Sigmoid colon (tissue), 7 donors: Measurements from ENCODE around the gene LHFPL6. TPM values are rescaled to one million over a fixed set of nuclear protein-coding genes. Genes with fewer than 3 reads are reported as not detected.

ENCODE experiments used
- DNase-seq: peaks from one replicate; pipeline ENCODE4 v3.0.0-alpha.2; 2019
- H3K27ac ChIP-seq, 4 donors: fragments of 200-600 bp; sonication (generic); one replicate each; pipeline ENCODE4 v1.5.1; 2016 to 2019; ENCODE audit warnings: mild to moderate bottlenecking in 1 of 4
- H3K27me3 ChIP-seq, 3 donors: fragments of 200-600 bp; sonication (generic); one replicate each; pipeline ENCODE4 v1.5.1; 2019; ENCODE audit warnings: mild to moderate bottlenecking in 1 of 3
- H3K36me3 ChIP-seq, 4 donors: fragments of 200-600 bp; sonication (generic); one replicate each; pipeline ENCODE4 v1.5.1; 2016 to 2019
- H3K4me1 ChIP-seq, 4 donors: fragments of 200-600 bp; sonication (generic); one replicate each; pipeline ENCODE4 v1.5.1; 2017 to 2019
- H3K4me3 ChIP-seq, 4 donors: fragments of 200-600 bp; sonication (generic); one replicate each; pipeline ENCODE4 v1.5.1; 2017 to 2019; ENCODE audit warnings: mild to moderate bottlenecking in 2 of 4, moderate library complexity in 1 of 4
- H3K9me3 ChIP-seq, 4 donors: fragments of 200-600 bp in 3 of 4; sonication (generic) in 3 of 4; one replicate each; pipeline versions ENCODE4 v1.5.1 to v1.6.1; 2013 to 2019
- CTCF ChIP-seq, 4 experiments: fragments of 450-650 bp in 3 of 4; fragments of 200-600 bp in 1 of 4; IDR thresholded peaks; one replicate each; pipeline ENCODE4 v1.5.1; 2016 to 2019; ENCODE audit warnings: antibody characterized with exemption in 4 of 4, mild to moderate bottlenecking in 3 of 4, moderate library complexity in 2 of 4
- EP300 ChIP-seq, 4 donors: sonication (generic); formaldehyde crosslinking; IDR thresholded peaks; one replicate each; pipeline ENCODE4 v1.6.1; 2017; ENCODE audit warnings: antibody characterized with exemption in 4 of 4
- POLR2A ChIP-seq, 2 donors: fragments of 450-650 bp; IDR thresholded peaks; one replicate each; pipeline ENCODE4 v1.6.1; 2016; ENCODE audit warnings: antibody characterized with exemption in 2 of 2, mild to moderate bottlenecking in 2 of 2, moderate library complexity in 2 of 2
- POLR2AphosphoS5 ChIP-seq, 4 donors: sonication (generic); formaldehyde crosslinking; IDR thresholded peaks; one replicate each; pipeline ENCODE4 v1.6.1; 2017; ENCODE audit warnings: antibody characterized with exemption in 4 of 4
- WGBS, 2 donors: extraction: QIAGEN DNeasy Blood & Tissue Kit; methylation state at CpG; one replicate each; pipeline ENCODE4 v1.1.7; 2013; 5-methylcytosine and 5-hydroxymethylcytosine counted together
- intact Hi-C: fragments of 100-400 bp; cut with DNase I; formaldehyde crosslinking; loops from one replicate; pipeline ENCODE4 v1.15.1; 2023
- polyA plus RNA-seq, 3 donors: library from polyadenylated mRNA; stranded (reverse); fragments of 200-250 nt; gene quantifications; one replicate each; pipeline ENCODE4 v1.2.3, GENCODE V29; 2013
- total RNA-seq, 4 donors: library from RNA; depleted of rRNA; stranded (reverse); fragments of >200 nt; gene quantifications; one replicate each; pipeline ENCODE4 v1.1.0, GENCODE V29; 2016
- donor health status: healthy with polysubstance abuse.
- donor health status: Bipolar disorder and iron deficiency.
- donor health status: healthy.

The LHFPL6 gene
- total and polyA plus RNA-seq, 7 donors: 2.5 to 69.2 (median 41.7) TPM

GRCh38 chr13:39350461-39350881 is 252.5 kb downstream of the LHFPL6 start:
- H3K27ac ChIP-seq: peak overlapping the region in 2 of 4 donors; percentile 27 to 33
- intact Hi-C loops: no loop called here
- H3K36me3 ChIP-seq: no peaks in the 10 kb centered on the region
- H3K27me3 ChIP-seq: no peaks in the 10 kb centered on the region
- 32 to 49% methylated on average over 3 of the region's 3 CpGs for WGBS, 2 donors
- TF ChIP-seq POLR2A (IDR thresholded peaks at IDR 0.05) (no peak), CTCF (IDR thresholded peaks at IDR 0.05) (no peak), EP300 (IDR thresholded peaks at IDR 0.05) (no peak), POLR2AphosphoS5 (IDR thresholded peaks at IDR 0.05) (no peak)
- no peaks in the 10 kb centered on the region for H3K9me3 ChIP-seq
- DNase-seq: no peak
- peak overlapping the region in 2 of 4 donors; percentile 2 to 8 for H3K4me3 ChIP-seq
- peaks cover 0 to 18% (median 17%) of the 10 kb centered on the region in 4 donors for H3K4me1 ChIP-seq

- WGBS, 2 donors: 90 to 93% methylated on average over 6 of the region's 6 CpGs
- intact Hi-C loops: no loop called here
- Histone ChIP-seq H3K27ac (no peak overlapping the region), H3K4me3 (no peak overlapping the region), H3K9me3 (no peaks in the 10 kb centered on the region), H3K27me3 (no peaks in the 10 kb centered on the region), H3K36me3 (no peaks in the 10 kb centered on the region), H3K4me1 (peaks cover 0 to 18% (median 17%) of the 10 kb centered on the region in 4 donors)
- DNase-seq: no peak
- TF ChIP-seq CTCF (IDR thresholded peaks at IDR 0.05) (no peak), POLR2A (IDR thresholded peaks at IDR 0.05) (no peak), EP300 (IDR thresholded peaks at IDR 0.05) (no peak), POLR2AphosphoS5 (IDR thresholded peaks at IDR 0.05) (no peak)
These were observed 253.5 kb downstream of the LHFPL6 start for GRCh38 chr13:39349391-39349960.

DNA sequence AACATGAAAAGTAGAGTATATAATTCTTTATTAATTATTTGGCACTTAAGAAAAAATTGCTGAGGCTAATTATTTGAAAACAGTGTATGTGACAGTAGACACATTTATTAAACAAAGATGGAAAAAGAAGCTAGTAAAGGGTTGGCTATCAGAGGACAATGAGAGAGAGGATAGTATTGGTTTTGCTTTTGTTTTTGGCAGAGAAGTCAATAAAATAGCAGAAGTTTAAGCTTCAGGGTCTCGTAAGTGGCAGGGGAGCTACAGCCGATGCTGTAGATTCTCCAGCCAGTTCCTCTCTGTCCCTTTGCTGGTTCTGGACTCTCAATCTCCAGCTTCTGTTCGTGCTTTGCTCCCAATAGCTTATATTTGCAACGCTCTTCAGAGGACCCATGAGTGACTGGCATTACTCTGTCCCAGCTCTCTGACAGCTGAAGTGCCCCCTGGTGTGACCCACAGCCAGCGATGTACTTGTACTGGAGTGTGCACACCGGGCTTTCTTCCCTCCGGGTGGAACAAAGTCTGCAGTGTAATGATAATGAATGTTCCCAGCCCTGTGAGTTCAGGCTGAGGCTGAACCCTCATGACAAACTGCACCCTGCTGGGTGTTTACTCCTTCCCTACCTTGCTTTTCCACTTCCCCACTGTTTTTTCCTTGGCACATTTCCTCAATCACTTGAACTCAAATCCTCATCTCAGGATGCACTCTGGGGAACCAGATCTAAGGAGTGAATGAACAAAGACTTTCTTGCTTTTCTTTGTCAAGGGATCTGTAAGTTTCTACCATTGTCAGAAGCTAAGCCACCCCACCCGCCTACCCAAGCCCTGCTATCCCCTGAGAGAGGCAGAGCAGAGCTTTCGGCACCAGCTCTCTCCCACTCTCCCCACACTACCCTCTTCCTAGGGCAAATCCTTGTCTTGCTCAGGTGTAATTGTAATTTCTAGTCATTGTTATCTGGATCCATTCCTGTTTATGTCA is 254.8 kb downstream of the LHFPL6 start:
- no peak for TF ChIP-seq EP300 (IDR thresholded peaks at IDR 0.05)
- no peak for TF ChIP-seq CTCF (IDR thresholded peaks at IDR 0.05)
- no peak for TF ChIP-seq POLR2AphosphoS5 (IDR thresholded peaks at IDR 0.05)
- no peak for TF ChIP-seq POLR2A (IDR thresholded peaks at IDR 0.05)
- no peak for DNase-seq
- Histone ChIP-seq H3K27me3 (no peaks in the 10 kb centered on the region), H3K27ac (no peak overlapping the region), H3K4me3 (no peak overlapping the region), H3K9me3 (no peaks in the 10 kb centered on the region), H3K36me3 (no peaks in the 10 kb centered on the region), H3K4me1 (peaks cover 0 to 18% (median 17%) of the 10 kb centered on the region in 4 donors)
- 63 to 69% methylated on average over 9 of the region's 9 CpGs for WGBS, 2 donors
- intact Hi-C loops: no loop called here

GRCh38 chr13:39345982-39346381 is 257.0 kb downstream of the LHFPL6 start:
- intact Hi-C loops: no loop called here
- 69 to 90% methylated on average over 5 of the region's 5 CpGs for WGBS, 2 donors
- no peaks in the 10 kb centered on the region for H3K27me3 ChIP-seq
- TF ChIP-seq CTCF (IDR thresholded peaks at IDR 0.05) (no peak), POLR2A (IDR thresholded peaks at IDR 0.05) (no peak), EP300 (IDR thresholded peaks at IDR 0.05) (no peak), POLR2AphosphoS5 (IDR thresholded peaks at IDR 0.05) (no peak)
- no peak for DNase-seq
- no peaks in the 10 kb centered on the region for H3K36me3 ChIP-seq
- no peak overlapping the region for H3K27ac ChIP-seq
- peaks cover 0 to 17% (median 16%) of the 10 kb centered on the region in 4 donors for H3K4me1 ChIP-seq
- H3K4me3 ChIP-seq: no peak overlapping the region
- H3K9me3 ChIP-seq: no peaks in the 10 kb centered on the region
